Thyroid gland (tissue), 4 donors: Measurements from ENCODE around the gene GOPC.

Experiments used
- POLR2A ChIP-seq, 2 donors: fragments of 450-650 bp; IDR thresholded peaks; one replicate each; pipeline ENCODE4 v1.6.1; 2017; ENCODE audit warnings: antibody characterized with exemption in 2 of 2, mild to moderate bottlenecking in 2 of 2, moderate library complexity in 1 of 2
- TF ChIP-seq, protein P1 (sequence below), 6 experiments: fragments of 200-600 bp in 3 of 6; fragments of 450-650 bp in 3 of 6; sonication (generic) in 3 of 6; IDR thresholded peaks; one replicate each; pipeline ENCODE4 v1.5.1; 2016 to 2019; ENCODE audit warnings: antibody characterized with exemption in 6 of 6, mild to moderate bottlenecking in 2 of 6, inconsistent platforms in 1 of 6, moderate library complexity in 1 of 6

GRCh38 chr6:117597755-117598154 lies 4.6 kb downstream of the GOPC start:
- TF ChIP-seq, protein P1, sequence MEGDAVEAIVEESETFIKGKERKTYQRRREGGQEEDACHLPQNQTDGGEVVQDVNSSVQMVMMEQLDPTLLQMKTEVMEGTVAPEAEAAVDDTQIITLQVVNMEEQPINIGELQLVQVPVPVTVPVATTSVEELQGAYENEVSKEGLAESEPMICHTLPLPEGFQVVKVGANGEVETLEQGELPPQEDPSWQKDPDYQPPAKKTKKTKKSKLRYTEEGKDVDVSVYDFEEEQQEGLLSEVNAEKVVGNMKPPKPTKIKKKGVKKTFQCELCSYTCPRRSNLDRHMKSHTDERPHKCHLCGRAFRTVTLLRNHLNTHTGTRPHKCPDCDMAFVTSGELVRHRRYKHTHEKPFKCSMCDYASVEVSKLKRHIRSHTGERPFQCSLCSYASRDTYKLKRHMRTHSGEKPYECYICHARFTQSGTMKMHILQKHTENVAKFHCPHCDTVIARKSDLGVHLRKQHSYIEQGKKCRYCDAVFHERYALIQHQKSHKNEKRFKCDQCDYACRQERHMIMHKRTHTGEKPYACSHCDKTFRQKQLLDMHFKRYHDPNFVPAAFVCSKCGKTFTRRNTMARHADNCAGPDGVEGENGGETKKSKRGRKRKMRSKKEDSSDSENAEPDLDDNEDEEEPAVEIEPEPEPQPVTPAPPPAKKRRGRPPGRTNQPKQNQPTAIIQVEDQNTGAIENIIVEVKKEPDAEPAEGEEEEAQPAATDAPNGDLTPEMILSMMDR (IDR thresholded peaks at IDR 0.05) = no peak
- no peak for TF ChIP-seq POLR2A (IDR thresholded peaks at IDR 0.05)
